ENCODE data around the gene SYNC. TPM values are rescaled to one million over a fixed set of nuclear protein-coding genes. Genes with fewer than 3 reads are reported as not detected.
"Not testable (repeated sequence)": the region's sequence is repeated elsewhere in the genome, so short reads cannot be mapped to it uniquely, and the experiment has no call there.

The SYNC gene
- total RNA-seq, 1 experiment from 2014 or later, result 4.8 TPM

GRCh38 chr1:32647308-32648134 is 55.0 kb downstream of the SYNC start:
- no peak for DNase-seq (ENCODE audit: low read depth)

GRCh38 chr1:32644426-32644825 is 58.1 kb downstream of the SYNC start:
- no peak for DNase-seq (ENCODE audit: low read depth)

GRCh38 chr1:32642292-32642827 is 60.2 kb downstream of the SYNC start:
- DNase-seq (ENCODE audit: low read depth), result not testable (repeated sequence)

- DNase-seq (ENCODE audit: low read depth), result no peak
Measured at GRCh38 chr1:32639489-32640075, 63.0 kb downstream of the SYNC start.

- DNase-seq (ENCODE audit: low read depth), result no peak
Measured at GRCh38 chr1:32636914-32637645, 65.5 kb downstream of the SYNC start.

GRCh38 chr1:32635508-32636277 is 66.9 kb downstream of the SYNC start:
- DNase-seq (ENCODE audit: low read depth), result no peak

- no peak for DNase-seq (ENCODE audit: low read depth)
Measured at GRCh38 chr1:32632829-32633228, 69.7 kb downstream of the SYNC start.

GRCh38 chr1:32630173-32630572 is 72.4 kb downstream of the SYNC start:
- not testable (repeated sequence) for DNase-seq (ENCODE audit: low read depth)

Small RNAs within 50 kb of the gene (small RNA-seq; reads per million reads assigned to genes)
- not detected for gene RF00019

Other genes with a start within 250 kb of the SYNC start
- not detected in 2 replicates for gene ZBTB8B, start 237.7 kb downstream of the SYNC start, total RNA-seq (2014; rRNA removed; shearing (Covaris generic))
- 1.9 and 3.1 TPM in 2 replicates for gene ZBTB8A, start 163.3 kb downstream of the SYNC start, total RNA-seq (2014; rRNA removed; shearing (Covaris generic))
- gene ZBTB8OS, start 52.2 kb downstream of the SYNC start, total RNA-seq (2014; rRNA removed; shearing (Covaris generic)), result 56.1 and 63.8 TPM in 2 replicates
- 99.3 and 175 TPM in 2 replicates for gene RBBP4, start 51.6 kb downstream of the SYNC start, total RNA-seq (2014; rRNA removed; shearing (Covaris generic))
- gene YARS1, start 114.6 kb upstream of the SYNC start, total RNA-seq (2014; rRNA removed; shearing (Covaris generic)), result 165 and 185 TPM in 2 replicates
- 16.8 TPM in 2 replicates for gene S100PBP, start 114.9 kb upstream of the SYNC start, total RNA-seq (2014; rRNA removed; shearing (Covaris generic))
- gene FNDC5, start 168.1 kb upstream of the SYNC start, total RNA-seq (2014; rRNA removed; shearing (Covaris generic)), result 1.4 TPM in 1 of 2 replicates, not detected in the other
- not detected in 2 replicates for gene HPCA, start 183.7 kb upstream of the SYNC start, total RNA-seq (2014; rRNA removed; shearing (Covaris generic))
- 43.7 and 47.4 TPM in 2 replicates for gene TMEM54, start 198.6 kb upstream of the SYNC start, total RNA-seq (2014; rRNA removed; shearing (Covaris generic))

Data from HT1080 (cell line).